ENCODE results near the gene PRDM10.

The PRDM10 gene

GRCh38 chr11:130003717-130004001, 1.0 kb upstream of the PRDM10 start:
- DNase-seq: no peak

DNA sequence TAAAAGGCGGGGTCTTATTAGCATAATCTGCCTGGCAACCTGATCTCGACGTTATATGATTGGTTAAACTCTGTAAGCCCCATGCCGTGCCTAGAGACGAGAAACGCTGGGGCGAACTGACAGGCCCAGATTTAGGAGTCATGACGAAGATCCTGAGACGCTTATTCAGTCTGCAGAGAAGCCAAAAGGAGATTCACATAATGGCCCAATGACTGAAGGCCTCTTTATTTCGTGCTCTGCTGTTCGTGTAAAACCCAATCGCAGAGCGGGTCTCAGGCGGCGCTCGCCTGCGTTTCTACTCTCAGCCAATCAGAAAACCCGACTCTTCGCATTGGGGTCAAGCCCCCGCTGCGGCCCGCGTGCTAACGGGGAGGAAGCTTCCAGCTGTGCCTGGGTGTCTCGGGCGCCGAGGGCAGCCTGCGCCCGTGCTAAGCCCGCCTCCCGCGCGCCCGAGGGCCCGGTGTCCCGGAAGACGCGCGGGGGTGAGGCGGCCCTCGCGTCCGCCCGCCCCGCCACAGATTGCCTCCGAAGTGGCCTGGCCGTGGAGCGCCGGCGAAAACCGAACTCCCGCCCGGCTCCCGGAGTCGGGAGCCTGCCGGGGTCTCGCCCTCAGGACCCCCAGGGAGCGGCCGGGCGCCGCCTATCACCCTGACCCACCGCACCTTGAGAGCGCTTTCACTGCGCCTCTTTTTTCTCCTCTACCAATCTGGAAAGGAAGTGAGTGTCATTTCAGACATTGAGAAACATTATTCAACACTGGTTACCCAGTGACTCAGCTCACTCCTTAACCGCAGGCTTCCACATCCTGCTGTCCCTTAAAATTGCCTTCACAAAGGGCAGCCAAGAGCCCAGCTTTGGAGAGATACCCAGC, 446 bp upstream of the PRDM10 start:
- peak; percentile 81 for DNase-seq

- DNase-seq: no peak
Observed at GRCh38 chr11:130001461-130002351, 929 bp downstream of the PRDM10 start.

- DNase-seq: no peak
Observed at GRCh38 chr11:130000552-130001176, 2.0 kb downstream of the PRDM10 start.

- DNase-seq: no peak
Observed at GRCh38 chr11:129999407-129999806, 3.2 kb downstream of the PRDM10 start.

- no peak for DNase-seq
Observed at GRCh38 chr11:129998905-129999304, 3.7 kb downstream of the PRDM10 start.

DNA sequence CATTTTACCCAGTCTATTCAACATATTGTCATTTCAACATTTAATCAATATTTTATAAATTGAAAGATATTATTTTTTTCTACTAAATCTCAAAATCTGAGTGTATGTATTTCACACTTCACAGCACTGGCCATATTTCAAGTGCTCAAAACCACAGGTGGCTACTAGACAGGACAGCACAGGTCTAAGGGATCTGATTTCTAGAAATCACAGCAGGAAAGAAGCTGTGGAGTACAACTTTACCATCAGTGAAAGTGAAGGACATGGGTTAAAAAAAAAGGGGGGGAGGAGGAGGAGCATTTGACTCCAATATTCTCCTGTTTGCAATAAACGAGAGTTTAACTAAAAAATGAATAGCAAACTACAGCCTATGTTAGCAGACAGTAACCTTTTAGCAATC, 4.5 kb downstream of the PRDM10 start:
- DNase-seq: no peak

GRCh38 chr11:129997513-129997912, 5.1 kb downstream of the PRDM10 start:
- no peak for DNase-seq

GRCh38 chr11:129996113-129996870, 6.3 kb downstream of the PRDM10 start:
- DNase-seq: no peak

DNA sequence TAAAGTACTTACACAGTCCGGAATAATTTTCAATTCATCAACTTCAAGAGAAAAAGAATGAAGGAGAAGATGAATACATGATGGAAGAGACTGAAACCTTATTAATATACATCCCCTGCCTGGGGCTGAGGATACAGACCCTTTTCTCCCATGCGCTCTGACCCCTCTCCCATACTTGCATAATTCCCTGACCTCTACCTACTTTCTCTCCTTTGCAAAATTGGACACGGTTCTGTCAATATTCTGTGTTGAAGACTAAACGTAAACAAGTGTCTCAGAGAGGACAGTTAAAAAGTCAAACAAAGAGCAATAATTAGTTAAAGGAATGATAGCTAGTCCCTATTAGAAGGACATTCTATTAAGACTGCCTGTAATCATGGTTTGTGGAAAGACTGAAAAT, 7.5 kb downstream of the PRDM10 start:
- no peak for DNase-seq

DNA sequence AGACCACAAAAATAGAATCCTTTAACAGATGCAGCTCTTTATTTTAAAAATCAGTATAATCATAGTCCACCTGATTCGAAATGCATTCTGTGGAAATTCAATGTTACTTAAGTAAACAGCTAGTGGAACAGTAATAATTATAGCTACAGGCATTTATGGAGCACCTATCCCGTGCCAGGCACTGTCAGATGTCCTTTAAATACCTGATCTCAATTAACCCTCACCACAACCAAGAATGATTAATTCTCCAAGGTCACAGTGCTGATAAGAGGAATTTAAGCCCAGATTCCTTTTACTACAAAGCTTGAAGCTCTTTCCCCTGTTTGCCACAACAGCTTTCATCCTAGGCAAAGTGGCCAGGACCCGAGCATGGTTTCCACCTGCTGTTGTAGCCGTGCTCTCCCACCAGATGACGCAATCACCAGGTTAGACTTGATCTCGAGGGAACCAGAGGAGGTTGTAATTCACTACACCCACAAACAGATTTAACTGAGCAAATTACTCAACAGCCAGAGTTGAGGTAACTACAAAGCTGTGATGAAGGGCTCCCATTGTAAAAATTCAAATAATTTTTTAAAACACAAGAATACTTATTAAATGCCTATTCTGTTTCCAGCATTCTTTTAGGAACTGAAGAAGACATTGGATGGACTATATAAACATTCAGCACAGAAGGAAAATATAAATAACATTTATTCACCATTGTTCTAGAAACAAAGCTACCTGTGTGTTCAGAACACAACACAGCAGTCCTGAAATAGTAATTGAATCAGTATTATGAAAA, 10.3 kb downstream of the PRDM10 start:
- DNase-seq: no peak

GRCh38 chr11:129989149-129989813, 13.4 kb downstream of the PRDM10 start:
- DNase-seq: no peak

DNA sequence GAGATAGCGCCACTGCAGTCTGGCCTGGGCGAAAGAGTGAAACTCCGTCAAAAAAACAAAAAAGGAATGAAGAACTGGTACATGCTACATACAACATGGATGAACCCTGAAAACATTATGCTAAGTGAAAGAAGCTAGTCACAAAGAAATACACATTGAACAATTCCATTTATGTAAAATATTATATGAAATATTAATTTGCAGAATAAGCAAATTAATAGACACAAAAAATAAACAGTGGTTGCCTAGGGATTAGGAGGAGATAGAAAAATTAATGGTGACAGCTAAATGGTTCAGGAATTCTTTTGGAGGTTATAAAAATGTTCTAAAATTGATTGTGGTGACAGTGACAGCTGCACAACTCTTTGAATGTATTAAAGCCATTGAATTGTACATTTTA, 14.7 kb downstream of the PRDM10 start:
- DNase-seq: no peak

DNA sequence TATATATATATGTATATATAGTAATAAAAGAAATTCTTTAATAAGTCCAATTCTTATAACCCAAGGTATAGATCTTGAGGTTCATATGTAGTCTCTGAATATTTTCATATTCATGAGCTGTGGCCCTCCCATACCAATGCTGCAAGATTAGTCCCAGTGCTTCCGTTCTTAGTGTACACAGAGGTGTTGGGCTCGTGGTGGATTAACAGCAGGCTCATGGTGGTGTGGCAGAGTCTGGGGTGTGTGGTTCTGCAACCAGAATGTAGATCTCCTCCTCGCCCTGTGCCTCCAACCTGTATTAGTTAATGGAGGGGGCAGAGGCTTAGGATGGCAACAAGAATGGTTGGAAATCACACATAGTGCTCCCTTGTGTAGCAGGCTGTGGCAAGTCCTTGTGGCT, 16.8 kb downstream of the PRDM10 start:
- DNase-seq: no peak

- no peak for DNase-seq
Observed at GRCh38 chr11:129980086-129980485, 22.5 kb downstream of the PRDM10 start.

- DNase-seq: no peak
Observed at GRCh38 chr11:129979046-129979605, 23.5 kb downstream of the PRDM10 start.

DNA sequence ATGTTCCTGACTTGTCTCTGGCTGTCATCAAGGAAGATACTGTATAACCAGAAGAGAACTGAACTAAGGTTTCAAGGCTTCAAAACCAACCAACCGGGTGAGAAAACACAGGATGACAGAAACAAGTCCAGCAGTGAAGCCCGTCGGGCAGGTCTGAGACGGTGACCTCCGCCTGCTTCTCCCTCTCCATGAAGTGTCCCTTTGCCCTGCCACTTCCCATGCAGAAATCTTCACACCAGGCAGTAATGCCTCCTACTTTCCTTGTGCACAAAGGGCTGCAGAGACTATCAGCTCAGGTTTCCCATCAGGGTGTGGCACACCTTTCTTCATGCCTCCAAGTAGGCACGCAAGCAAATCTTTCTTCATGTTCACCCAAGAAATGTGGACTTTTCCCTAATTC, 24.2 kb downstream of the PRDM10 start:
- DNase-seq: no peak

GRCh38 chr11:129976328-129976727, 26.3 kb downstream of the PRDM10 start:
- DNase-seq: no peak

DNA sequence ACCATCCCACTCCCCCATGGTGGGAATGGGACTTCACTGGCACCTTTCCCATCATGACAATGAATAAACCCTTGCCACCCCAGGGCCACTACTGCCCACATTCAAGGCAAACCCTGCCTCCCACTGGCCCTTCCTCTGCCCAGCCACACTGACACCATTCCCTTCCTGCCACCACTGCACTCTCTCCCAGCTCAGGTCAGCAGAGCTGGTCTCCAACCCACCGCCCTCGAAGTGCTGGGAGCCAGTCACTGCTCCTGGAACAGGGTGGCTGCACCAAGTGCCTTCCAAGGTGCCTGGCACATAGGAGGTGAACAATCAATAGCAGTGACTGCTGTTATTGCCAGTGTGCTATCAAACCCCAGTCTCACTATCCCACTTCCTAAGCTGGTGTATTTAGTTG, 27.1 kb downstream of the PRDM10 start:
- DNase-seq: no peak

GRCh38 chr11:129974672-129975071, 28.0 kb downstream of the PRDM10 start:
- DNase-seq: no peak

GRCh38 chr11:129974237-129974636, 28.4 kb downstream of the PRDM10 start:
- DNase-seq: no peak
